GM12874 (cell line): ENCODE measurements around the gene MID1IP1.

ENCODE experiments used
- TF ChIP-seq, protein P1 (sequence below): IDR thresholded peaks from 2 replicates; pipeline ENCODE4 v1.5.1; 2011; ENCODE audit warnings: low read depth, mild to moderate bottlenecking, control low read depth, low read length, moderate library complexity; ENCODE audit not compliant: insufficient read depth

The MID1IP1 gene

DNA sequence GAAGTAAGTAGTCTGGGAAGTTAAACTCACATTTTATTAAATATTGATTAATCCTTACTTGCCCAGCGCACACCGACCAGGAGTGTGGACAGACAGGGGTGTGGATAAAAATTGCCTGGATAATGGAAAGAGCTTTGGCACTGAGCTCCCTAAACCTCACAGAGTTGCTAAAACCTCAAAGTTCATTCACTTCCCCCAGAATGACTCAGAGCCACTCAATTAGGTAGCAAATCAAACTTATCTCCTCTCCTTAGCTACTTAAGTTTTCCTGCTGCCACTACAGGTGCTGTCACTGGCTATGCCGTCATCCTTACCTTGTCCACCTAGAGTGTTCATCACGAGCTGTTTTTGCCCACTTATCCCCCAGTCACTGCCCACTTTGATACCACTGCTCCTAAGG lies 27.0 kb upstream of the MID1IP1 start:
- TF ChIP-seq, protein P1, sequence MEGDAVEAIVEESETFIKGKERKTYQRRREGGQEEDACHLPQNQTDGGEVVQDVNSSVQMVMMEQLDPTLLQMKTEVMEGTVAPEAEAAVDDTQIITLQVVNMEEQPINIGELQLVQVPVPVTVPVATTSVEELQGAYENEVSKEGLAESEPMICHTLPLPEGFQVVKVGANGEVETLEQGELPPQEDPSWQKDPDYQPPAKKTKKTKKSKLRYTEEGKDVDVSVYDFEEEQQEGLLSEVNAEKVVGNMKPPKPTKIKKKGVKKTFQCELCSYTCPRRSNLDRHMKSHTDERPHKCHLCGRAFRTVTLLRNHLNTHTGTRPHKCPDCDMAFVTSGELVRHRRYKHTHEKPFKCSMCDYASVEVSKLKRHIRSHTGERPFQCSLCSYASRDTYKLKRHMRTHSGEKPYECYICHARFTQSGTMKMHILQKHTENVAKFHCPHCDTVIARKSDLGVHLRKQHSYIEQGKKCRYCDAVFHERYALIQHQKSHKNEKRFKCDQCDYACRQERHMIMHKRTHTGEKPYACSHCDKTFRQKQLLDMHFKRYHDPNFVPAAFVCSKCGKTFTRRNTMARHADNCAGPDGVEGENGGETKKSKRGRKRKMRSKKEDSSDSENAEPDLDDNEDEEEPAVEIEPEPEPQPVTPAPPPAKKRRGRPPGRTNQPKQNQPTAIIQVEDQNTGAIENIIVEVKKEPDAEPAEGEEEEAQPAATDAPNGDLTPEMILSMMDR = no peak

DNA sequence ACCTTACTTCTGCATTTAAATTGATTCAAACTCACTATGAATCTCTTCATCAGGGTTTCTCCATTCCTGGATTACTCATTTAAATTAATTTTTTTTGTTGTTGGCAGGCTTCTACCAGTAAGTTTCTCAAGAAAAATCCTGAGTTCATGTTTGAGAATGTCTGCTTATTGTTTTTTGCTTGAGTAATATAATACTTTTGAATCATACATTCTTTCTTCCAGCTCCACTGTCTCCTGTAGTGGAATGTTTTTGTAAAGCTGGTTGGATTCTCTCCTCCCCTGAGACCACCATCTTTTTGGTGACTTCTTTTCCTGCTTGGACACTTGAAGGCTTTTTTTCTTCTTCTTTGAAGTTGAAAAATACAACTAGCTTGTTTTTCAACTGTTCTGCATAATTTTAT lies 4.3 kb upstream of the MID1IP1 start:
- TF ChIP-seq, protein P1 = no peak

DNA sequence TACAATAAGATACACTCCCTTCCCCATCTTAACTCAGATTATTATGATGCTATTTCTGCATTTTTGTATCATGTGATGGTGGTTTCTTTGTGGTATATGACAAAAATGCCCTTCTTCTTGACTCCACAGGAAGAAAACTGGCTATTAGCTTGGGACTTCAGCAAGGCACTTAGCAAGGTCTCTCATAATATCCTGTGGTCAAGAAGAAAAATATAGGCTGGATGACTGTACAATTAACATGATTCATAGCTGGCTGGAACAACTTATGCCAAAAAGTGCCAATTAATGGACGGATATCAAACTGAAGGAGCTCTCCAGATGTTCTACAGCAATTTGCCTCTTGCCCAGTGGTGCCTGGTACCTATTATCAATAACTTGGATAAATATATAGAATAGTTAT lies 2.3 kb upstream of the MID1IP1 start:
- TF ChIP-seq, protein P1 = no peak

GRCh38 chrX:38799995-38800580 lies 1.2 kb upstream of the MID1IP1 start:
- TF ChIP-seq, protein P1 = no peak

DNA sequence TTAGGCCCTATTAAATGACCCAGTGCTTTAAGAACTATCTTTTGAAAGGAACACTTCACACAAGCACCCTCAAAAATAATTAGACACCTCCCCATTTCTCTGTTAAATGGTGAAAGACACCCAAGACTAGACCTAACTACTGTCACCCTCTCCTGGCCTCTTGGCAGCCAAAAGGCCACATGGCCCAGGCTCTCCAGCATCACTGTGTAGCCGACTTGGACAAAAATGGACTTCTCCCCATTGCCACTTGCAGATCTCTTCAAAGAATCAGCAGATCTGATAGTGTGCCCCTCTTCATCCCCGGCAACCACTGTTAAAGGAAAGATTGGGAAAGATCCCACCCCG lies 2.0 kb downstream of the MID1IP1 start:
- TF ChIP-seq, protein P1 = no peak

DNA sequence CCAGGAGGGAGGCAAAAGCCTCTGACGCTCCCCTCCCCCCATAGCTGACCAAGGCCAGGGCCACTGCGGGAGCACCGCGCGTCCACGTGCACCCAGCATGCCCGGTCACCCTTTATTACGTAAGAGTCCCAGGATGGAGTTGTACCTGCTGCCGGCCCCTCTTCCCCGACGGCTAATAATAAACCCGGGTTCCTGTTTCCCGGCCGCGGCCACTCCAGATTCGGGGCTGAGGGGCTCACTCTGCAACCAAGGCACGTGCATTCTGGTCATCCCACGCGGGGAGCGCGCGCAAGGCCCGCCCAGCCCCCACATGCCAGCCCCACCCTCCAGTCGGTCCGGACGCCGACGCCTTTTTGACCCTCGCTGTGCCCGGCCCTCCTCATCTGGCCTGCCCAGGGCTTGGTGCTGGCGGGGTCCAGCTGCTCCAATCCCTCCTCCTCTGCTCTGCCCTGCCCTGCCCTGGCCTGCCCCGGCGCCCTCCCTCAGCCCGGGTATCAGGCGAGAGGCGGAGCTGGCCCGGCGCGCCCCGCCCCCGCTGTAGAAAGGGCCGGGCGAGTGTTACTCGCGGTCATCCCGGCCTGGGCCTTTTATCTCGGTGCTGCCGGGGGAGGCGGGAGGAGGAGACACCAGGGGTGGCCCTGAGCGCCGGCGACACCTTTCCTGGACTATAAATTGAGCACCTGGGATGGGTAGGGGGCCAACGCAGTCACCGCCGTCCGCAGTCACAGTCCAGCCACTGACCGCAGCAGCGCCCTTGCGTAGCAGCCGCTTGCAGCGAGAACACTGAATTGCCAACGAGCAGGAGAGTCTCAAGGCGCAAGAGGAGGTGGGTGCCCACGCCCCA lies 2.6 kb downstream of the MID1IP1 start:
- TF ChIP-seq, protein P1 = no peak

DNA sequence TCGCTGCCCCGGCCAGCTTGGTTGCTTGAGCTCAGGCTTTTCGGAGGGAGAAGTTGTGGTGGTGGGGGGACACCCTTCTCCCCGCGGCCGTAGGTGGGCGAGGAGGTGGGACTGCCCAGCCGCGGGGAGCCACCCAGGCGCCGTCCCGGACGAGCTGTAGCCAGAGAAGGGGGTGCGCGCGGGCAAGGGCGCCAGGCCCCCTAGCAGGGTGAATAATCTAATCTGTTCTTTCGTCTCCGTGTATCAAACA lies 3.1 kb downstream of the MID1IP1 start:
- TF ChIP-seq, protein P1 = no peak
